BE2C (cell line): ENCODE results near the gene TRIM65.

Experiments
- DNase-seq: peaks from one replicate; pipeline ENCODE4 v3.0.0-alpha.2; 2020
- H3K27me3 ChIP-seq: fragments of 250-450 bp; sonication (Bioruptor Pico); 2 replicates; pipeline ENCODE4 v1.5.1; 2020; ENCODE audit warnings: mild to moderate bottlenecking
- H3K36me3 ChIP-seq: fragments of 250-450 bp; sonication (Bioruptor Pico); 2 replicates; pipeline ENCODE4 v1.5.1; 2020; ENCODE audit warnings: mild to moderate bottlenecking
- H3K4me1 ChIP-seq: fragments of 250-450 bp; sonication (Bioruptor Pico); 2 replicates; pipeline ENCODE4 v1.5.1; 2020
- H3K4me3 ChIP-seq: 2 replicates; pipeline ENCODE4 v1.5.1; 2011; ENCODE audit warnings: low read depth, low read length
- H3K9me3 ChIP-seq: fragments of 250-450 bp; sonication (Bioruptor Pico); 2 replicates; pipeline ENCODE4 v1.5.1; 2020
- TF ChIP-seq, protein P1 (sequence below): IDR thresholded peaks from 2 replicates; pipeline ENCODE4 v1.5.1; 2012; ENCODE audit warnings: mild to moderate bottlenecking, low read depth, low read length

The TRIM65 gene

DNA sequence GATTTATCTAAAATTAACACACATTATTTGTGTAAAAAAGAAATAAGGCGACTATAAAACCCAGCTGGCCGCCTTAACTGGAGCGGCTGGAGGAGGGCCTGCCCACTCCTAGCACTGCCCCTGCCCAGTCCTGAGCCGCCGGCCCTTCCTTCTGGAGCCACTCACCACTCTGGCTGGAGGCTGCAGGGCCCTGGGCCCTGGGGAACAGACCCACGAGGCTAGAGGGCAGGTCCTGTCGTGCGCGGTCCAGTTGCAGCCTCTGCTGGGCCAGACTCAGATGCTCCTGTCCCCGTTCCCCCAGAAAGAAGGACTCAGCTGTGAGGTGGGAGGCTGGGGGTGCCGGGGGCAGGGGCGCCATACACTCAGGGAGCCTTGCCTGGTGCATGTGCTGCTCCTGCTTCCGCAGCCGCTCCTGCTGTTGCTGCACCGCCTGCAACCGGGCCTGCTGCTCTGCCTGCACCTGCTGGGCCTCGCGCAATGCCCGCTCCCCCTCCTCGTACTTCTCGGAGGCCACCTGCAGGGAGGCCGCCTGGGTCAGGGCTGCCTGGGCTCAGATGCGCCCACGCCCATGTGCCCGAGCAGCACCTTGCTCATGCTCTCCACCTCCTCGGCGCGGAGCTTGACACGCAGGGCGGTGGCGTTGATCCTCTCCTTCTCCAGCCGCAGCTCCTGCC lies 16.9 kb upstream of the TRIM65 start:
- H3K9me3 ChIP-seq: no peaks in the 10 kb centered on the region

DNA sequence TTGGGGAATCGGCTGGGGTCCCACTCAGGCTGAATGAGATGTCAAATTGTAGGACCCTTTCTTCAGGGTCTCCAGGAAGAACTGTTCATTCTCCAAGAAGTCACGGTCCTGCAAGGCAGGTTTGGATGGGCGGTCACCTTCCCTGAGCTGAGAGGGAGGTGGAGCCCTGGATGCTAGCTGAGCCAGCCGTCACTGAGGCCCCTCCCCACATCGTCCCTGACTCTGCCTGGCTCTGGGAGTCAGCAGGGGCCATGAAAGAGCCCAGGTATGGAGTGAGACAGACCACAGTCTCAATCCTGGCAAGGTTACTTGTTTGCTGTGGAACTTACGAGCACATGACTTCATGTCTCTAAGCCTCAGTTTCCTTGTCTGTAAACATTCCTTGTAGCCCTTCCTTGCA lies 13.9 kb upstream of the TRIM65 start:
- H3K4me1 ChIP-seq: peaks cover 14% of the 10 kb centered on the region
- no peak overlapping the region for H3K4me3 ChIP-seq
- TF ChIP-seq, protein P1, sequence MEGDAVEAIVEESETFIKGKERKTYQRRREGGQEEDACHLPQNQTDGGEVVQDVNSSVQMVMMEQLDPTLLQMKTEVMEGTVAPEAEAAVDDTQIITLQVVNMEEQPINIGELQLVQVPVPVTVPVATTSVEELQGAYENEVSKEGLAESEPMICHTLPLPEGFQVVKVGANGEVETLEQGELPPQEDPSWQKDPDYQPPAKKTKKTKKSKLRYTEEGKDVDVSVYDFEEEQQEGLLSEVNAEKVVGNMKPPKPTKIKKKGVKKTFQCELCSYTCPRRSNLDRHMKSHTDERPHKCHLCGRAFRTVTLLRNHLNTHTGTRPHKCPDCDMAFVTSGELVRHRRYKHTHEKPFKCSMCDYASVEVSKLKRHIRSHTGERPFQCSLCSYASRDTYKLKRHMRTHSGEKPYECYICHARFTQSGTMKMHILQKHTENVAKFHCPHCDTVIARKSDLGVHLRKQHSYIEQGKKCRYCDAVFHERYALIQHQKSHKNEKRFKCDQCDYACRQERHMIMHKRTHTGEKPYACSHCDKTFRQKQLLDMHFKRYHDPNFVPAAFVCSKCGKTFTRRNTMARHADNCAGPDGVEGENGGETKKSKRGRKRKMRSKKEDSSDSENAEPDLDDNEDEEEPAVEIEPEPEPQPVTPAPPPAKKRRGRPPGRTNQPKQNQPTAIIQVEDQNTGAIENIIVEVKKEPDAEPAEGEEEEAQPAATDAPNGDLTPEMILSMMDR: no peak
- H3K36me3 ChIP-seq: no peaks in the 10 kb centered on the region
- DNase-seq: no peak
- H3K9me3 ChIP-seq: no peaks in the 10 kb centered on the region
- no peaks in the 10 kb centered on the region for H3K27me3 ChIP-seq

More for the DNA sequence above, 16.9 kb upstream of the TRIM65 start:
- peaks cover 14% of the 10 kb centered on the region for H3K4me1 ChIP-seq
- H3K4me3 ChIP-seq: no peak overlapping the region
- no peaks in the 10 kb centered on the region for H3K36me3 ChIP-seq
- H3K27me3 ChIP-seq: no peaks in the 10 kb centered on the region
- no peak for DNase-seq
- TF ChIP-seq, protein P1: no peak

DNA sequence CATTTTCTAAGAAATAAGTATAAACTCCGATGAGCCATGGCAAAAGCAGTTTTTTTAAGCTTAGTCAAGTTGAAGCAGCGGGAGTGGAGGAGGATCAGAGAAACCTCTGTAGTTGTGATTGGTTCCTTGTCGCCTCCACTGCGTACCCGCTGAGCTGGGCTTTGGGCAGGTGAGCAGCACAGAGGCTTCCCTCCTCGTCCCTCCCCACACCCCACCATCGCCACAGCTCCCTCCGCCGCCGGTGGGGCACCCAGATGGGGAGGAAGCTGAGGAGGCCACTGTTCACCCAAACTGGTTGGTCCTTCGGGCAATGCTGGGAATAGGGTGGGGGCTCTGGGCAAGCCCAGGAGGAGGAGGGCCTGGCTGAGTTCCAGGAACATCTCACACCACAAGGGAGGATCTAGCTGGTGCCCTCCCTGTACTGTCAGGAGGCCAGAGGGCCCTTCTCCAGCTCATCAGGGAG lies 13.1 kb upstream of the TRIM65 start:
- Histone ChIP-seq H3K9me3 (no peaks in the 10 kb centered on the region), H3K4me1 (peaks cover 14% of the 10 kb centered on the region), H3K4me3 (peak overlapping the region; percentile 25), H3K27me3 (no peaks in the 10 kb centered on the region), H3K36me3 (no peaks in the 10 kb centered on the region)
- DNase-seq: peak; percentile 75
- TF ChIP-seq, protein P1: no peak

DNA sequence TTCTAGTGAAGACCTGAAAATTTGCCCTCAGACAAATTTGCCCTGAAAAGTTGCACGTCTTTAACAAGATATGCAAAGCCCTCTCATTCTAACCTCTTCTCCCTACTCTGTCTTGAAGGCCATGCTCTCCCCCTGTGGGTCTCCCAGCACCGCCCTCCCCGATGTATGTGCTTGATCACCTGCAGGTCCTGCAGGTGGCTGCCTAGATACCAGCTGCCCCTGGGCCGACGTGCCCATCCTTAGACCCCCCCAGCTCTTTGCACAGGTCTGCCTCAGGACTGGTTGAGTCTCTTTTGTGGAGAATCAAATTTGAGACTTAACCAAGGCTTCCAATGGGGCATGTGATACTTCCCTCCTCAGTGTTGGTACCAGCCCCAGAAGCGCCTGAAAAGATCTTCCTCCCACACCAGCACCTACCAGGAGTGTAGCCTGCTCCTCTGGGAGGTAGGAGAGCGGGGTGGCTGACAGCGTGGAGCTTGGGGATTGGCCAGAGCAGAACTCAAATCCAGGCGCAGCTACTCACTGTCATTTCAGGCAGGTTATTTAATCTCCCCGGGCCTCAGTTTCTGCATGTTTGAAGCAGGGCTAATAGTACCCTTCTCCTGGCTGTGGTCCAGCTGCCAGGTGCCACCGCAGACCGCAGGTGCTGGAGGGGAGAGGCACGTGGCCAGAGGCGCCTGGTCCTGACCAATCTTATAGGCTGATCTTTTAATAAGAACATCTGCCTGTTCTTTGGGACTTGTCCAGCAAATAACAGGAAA lies 12.5 kb upstream of the TRIM65 start:
- peak; percentile 56 for DNase-seq
- no peaks in the 10 kb centered on the region for H3K9me3 ChIP-seq
- TF ChIP-seq, protein P1: no peak
- H3K4me1 ChIP-seq: peaks cover 14% of the 10 kb centered on the region
- no peaks in the 10 kb centered on the region for H3K36me3 ChIP-seq
- H3K4me3 ChIP-seq: peak overlapping the region; percentile 25
- H3K27me3 ChIP-seq: no peaks in the 10 kb centered on the region

DNA sequence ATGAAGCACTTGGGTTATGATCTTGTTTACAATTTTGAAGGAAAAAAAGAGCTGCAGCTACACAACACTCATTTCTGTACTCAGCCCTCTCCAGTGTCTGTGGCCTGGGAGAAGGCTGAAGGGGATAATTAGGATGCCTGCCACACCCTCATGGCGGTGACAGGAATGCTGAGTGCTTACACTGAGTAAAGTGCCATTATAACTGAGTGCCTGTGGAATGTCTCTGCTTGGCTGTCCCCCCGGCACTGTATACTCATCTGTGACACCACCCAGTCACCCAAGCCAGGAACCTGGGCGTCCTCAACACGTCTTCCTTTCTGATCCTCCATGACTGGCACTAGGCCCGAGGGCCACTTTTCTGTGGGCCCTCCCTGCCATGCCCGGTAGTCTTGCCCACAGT lies 11.4 kb upstream of the TRIM65 start:
- no peaks in the 10 kb centered on the region for H3K27me3 ChIP-seq
- peaks cover 14% of the 10 kb centered on the region for H3K4me1 ChIP-seq
- TF ChIP-seq, protein P1: no peak
- no peak for DNase-seq
- no peaks in the 10 kb centered on the region for H3K9me3 ChIP-seq
- no peaks in the 10 kb centered on the region for H3K36me3 ChIP-seq
- no peak overlapping the region for H3K4me3 ChIP-seq
